HG02588 (cell line): ENCODE results near the gene BMERB1.
"Not testable (repeated sequence)": the region's sequence is repeated elsewhere in the genome, so short reads cannot be mapped to it uniquely, and the experiment has no call there.

Experiments
- ATAC-seq: cut with Tn5 transposase; IDR thresholded peaks from one replicate; pipeline ENCODE4 v1.9.1; 2021; ENCODE audit warnings: mild to moderate bottlenecking, moderate library complexity; ENCODE audit not compliant: unreplicated experiment

BMERB1 gene

GRCh38 chr16:15459791-15460190 lies 25.4 kb downstream of the BMERB1 start:
- no peak for ATAC-seq

GRCh38 chr16:15460601-15461000 lies 26.2 kb downstream of the BMERB1 start:
- no peak for ATAC-seq

GRCh38 chr16:15461376-15461775 lies 27.0 kb downstream of the BMERB1 start:
- ATAC-seq = no peak

GRCh38 chr16:15464401-15465186 lies 30.2 kb downstream of the BMERB1 start:
- ATAC-seq = no peak

- ATAC-seq = no peak
Observed at GRCh38 chr16:15466131-15466530, 31.7 kb downstream of the BMERB1 start.

- no peak for ATAC-seq
Observed at GRCh38 chr16:15466886-15467781, 32.7 kb downstream of the BMERB1 start.

- not testable (repeated sequence) for ATAC-seq
Observed at GRCh38 chr16:15476971-15477370, 42.6 kb downstream of the BMERB1 start.

GRCh38 chr16:15477802-15478201 lies 43.4 kb downstream of the BMERB1 start:
- ATAC-seq = no peak

GRCh38 chr16:15482068-15482747 lies 47.8 kb downstream of the BMERB1 start:
- ATAC-seq = no peak

- ATAC-seq = no peak
Observed at GRCh38 chr16:15482748-15483298, 48.4 kb downstream of the BMERB1 start.

GRCh38 chr16:15483857-15484256 lies 49.5 kb downstream of the BMERB1 start:
- no peak for ATAC-seq

GRCh38 chr16:15484662-15485061 lies 50.3 kb downstream of the BMERB1 start:
- ATAC-seq = no peak

GRCh38 chr16:15485175-15485574 lies 50.8 kb downstream of the BMERB1 start:
- no peak for ATAC-seq

GRCh38 chr16:15486661-15487060 lies 52.3 kb downstream of the BMERB1 start:
- ATAC-seq = no peak

GRCh38 chr16:15487336-15488284 lies 53.2 kb downstream of the BMERB1 start:
- no peak for ATAC-seq

- ATAC-seq = no peak
Observed at GRCh38 chr16:15489016-15489415, 54.6 kb downstream of the BMERB1 start.

GRCh38 chr16:15490123-15490711 lies 55.8 kb downstream of the BMERB1 start:
- no peak for ATAC-seq

GRCh38 chr16:15491411-15491810 lies 57.0 kb downstream of the BMERB1 start:
- ATAC-seq = no peak

GRCh38 chr16:15492091-15492740 lies 57.8 kb downstream of the BMERB1 start:
- ATAC-seq = no peak
